Spinal cord (tissue), 10 donors: ENCODE measurements around the gene DNASE1L2. TPM values are rescaled to one million over a fixed set of nuclear protein-coding genes. Genes with fewer than 3 reads are reported as not detected.
A peak's percentile ranks its signal among the peaks of the same experiment; 100 is the strongest.

Experiments
- DNase-seq, 6 donors: peaks; one replicate each; pipeline versions ENCODE4 v3.0.0 to v3.0.0-alpha.2; 2013 to 2015; ENCODE audit warnings: low spot score in 6 of 6, low read depth in 4 of 6
- H3K27ac ChIP-seq: one replicate; pipeline ENCODE4 v1.5.1; 2013; ENCODE audit warnings: low read depth, low read length, control low read depth
- H3K27me3 ChIP-seq: one replicate; pipeline ENCODE4 v1.6.1; 2013; ENCODE audit warnings: low read length; ENCODE audit not compliant: control insufficient read depth, insufficient read depth
- H3K36me3 ChIP-seq: one replicate; pipeline ENCODE4 v1.6.1; 2013; ENCODE audit warnings: low read length; ENCODE audit not compliant: control insufficient read depth, insufficient read depth
- H3K4me1 ChIP-seq: one replicate; pipeline ENCODE4 v1.6.1; 2013; ENCODE audit warnings: low read length; ENCODE audit not compliant: control insufficient read depth, insufficient read depth
- H3K4me3 ChIP-seq: one replicate; pipeline ENCODE4 v1.5.1; 2013; ENCODE audit warnings: low read depth, low read length, control low read depth
- H3K9me3 ChIP-seq: one replicate; pipeline ENCODE4 v1.6.1; 2013; ENCODE audit warnings: low read length; ENCODE audit not compliant: control insufficient read depth, insufficient read depth
- WGBS: methylation state at CpG from one replicate; pipeline ENCODE4 v1.1.5; 2013; ENCODE audit warnings: missing lambda C conversion rate; ENCODE audit not compliant: insufficient coverage; 5-methylcytosine and 5-hydroxymethylcytosine counted together
- polyA plus RNA-seq, 2 donors: library from polyadenylated mRNA; unstranded; fragments of 120-200 nt; gene quantifications; one replicate each; pipeline ENCODE4 v1.2.1, GENCODE V29; 2013; ENCODE audit not compliant: insufficient read length in 2 of 2
- total RNA-seq, 2 donors: library from RNA; depleted of rRNA in 1 of 2; stranded (reverse); fragments of 120-200 nt in 1 of 2; fragments of >200 nt in 1 of 2; gene quantifications; one replicate each; pipeline versions ENCODE4 v1.2.3 to v1.2.4, GENCODE V29; 2013 to 2014
- donor health status: healthy.

Gene DNASE1L2
- total and polyA plus RNA-seq, 4 donors: 1.9 to 6.1 (median 3.9) TPM

GRCh38 chr16:2216330-2216729 lies 19.9 kb upstream of the DNASE1L2 start:
- no peaks in the 10 kb centered on the region for H3K9me3 ChIP-seq
- H3K27ac ChIP-seq: no peak overlapping the region
- H3K4me3 ChIP-seq: no peak overlapping the region
- DNase-seq: no peak
- H3K36me3 ChIP-seq: peaks cover 20% of the 10 kb centered on the region
- H3K4me1 ChIP-seq: peaks cover 26% of the 10 kb centered on the region
- 100% methylated on average over 2 of the region's 4 CpGs for WGBS
- no peaks in the 10 kb centered on the region for H3K27me3 ChIP-seq

GRCh38 chr16:2223221-2223941 lies 12.9 kb upstream of the DNASE1L2 start, which contains the start of gene E4F1:
Gene E4F1, plus strand, starts transcription at chr16:2223591. Its CDS starts 23 bp downstream, at chr16:2223614.
- peak within 1 kb of the TSS; percentile 82 for H3K4me3 ChIP-seq
- no peaks in the 10 kb centered on the region for H3K27me3 ChIP-seq
- H3K4me1 ChIP-seq: peaks cover 22% of the 10 kb centered on the region
- H3K36me3 ChIP-seq: peaks cover 28% of the 10 kb centered on the region
- peak within 1 kb of the TSS; percentile 90 for H3K27ac ChIP-seq
- 0% methylated on average over 82 of the region's 82 CpGs for WGBS
- peak; percentile 89 to 99 (median 98) for DNase-seq
- no peaks in the 10 kb centered on the region for H3K9me3 ChIP-seq

GRCh38 chr16:2223942-2224486 lies 12.2 kb upstream of the DNASE1L2 start:
- Histone ChIP-seq H3K4me1 (peaks cover 22% of the 10 kb centered on the region), H3K4me3 (peak overlapping the region; percentile 82), H3K27me3 (no peaks in the 10 kb centered on the region), H3K27ac (peak overlapping the region; percentile 84), H3K36me3 (peaks cover 35% of the 10 kb centered on the region), H3K9me3 (no peaks in the 10 kb centered on the region)
- 3% methylated on average over 20 of the region's 22 CpGs for WGBS
- peak in 2 of 6 donors; percentile 26 to 54 for DNase-seq

- peaks cover 58% of the 10 kb centered on the region for H3K36me3 ChIP-seq
- WGBS: 85% methylated on average over 6 of the region's 9 CpGs
- H3K4me3 ChIP-seq: no peak overlapping the region
These were observed 9.9 kb upstream of the DNASE1L2 start for GRCh38 chr16:2226245-2226793.

GRCh38 chr16:2226918-2227317 lies 9.3 kb upstream of the DNASE1L2 start:
- WGBS: 84% methylated on average over 4 of the region's 6 CpGs
- Histone ChIP-seq H3K27me3 (no peaks in the 10 kb centered on the region), H3K36me3 (peaks cover 64% of the 10 kb centered on the region), H3K9me3 (no peaks in the 10 kb centered on the region), H3K4me1 (peaks cover 22% of the 10 kb centered on the region), H3K27ac (no peak overlapping the region), H3K4me3 (no peak overlapping the region)
- DNase-seq: no peak

More at GRCh38 chr16:2226245-2226793, 9.9 kb upstream of the DNASE1L2 start:
- Histone ChIP-seq H3K27me3 (no peaks in the 10 kb centered on the region), H3K4me1 (peaks cover 22% of the 10 kb centered on the region), H3K9me3 (no peaks in the 10 kb centered on the region), H3K27ac (no peak overlapping the region)
- no peak for DNase-seq

GRCh38 chr16:2228161-2228824 lies 8.0 kb upstream of the DNASE1L2 start:
- Histone ChIP-seq H3K4me1 (peaks cover 16% of the 10 kb centered on the region), H3K9me3 (no peaks in the 10 kb centered on the region), H3K4me3 (no peak overlapping the region), H3K36me3 (peaks cover 77% of the 10 kb centered on the region), H3K27me3 (no peaks in the 10 kb centered on the region), H3K27ac (no peak overlapping the region)
- no peak for DNase-seq
- WGBS: 94% methylated on average over 24 of the region's 25 CpGs

GRCh38 chr16:2229091-2229490 lies 7.2 kb upstream of the DNASE1L2 start:
- Histone ChIP-seq H3K27me3 (no peaks in the 10 kb centered on the region), H3K27ac (no peak overlapping the region), H3K36me3 (peaks cover 85% of the 10 kb centered on the region), H3K4me3 (no peak overlapping the region), H3K9me3 (no peaks in the 10 kb centered on the region), H3K4me1 (peaks cover 13% of the 10 kb centered on the region)
- 96% methylated on average over 10 of the region's 12 CpGs for WGBS
- no peak for DNase-seq

- Histone ChIP-seq H3K4me3 (no peak overlapping the region), H3K9me3 (no peaks in the 10 kb centered on the region), H3K27ac (no peak overlapping the region), H3K36me3 (peaks cover 88% of the 10 kb centered on the region), H3K27me3 (no peaks in the 10 kb centered on the region), H3K4me1 (peaks cover 6% of the 10 kb centered on the region)
- no peak for DNase-seq
- 87% methylated on average over 21 of the region's 23 CpGs for WGBS
These were observed 6.5 kb upstream of the DNASE1L2 start for GRCh38 chr16:2229632-2230250.

- H3K27ac ChIP-seq: no peak overlapping the region
- no peaks in the 10 kb centered on the region for H3K4me1 ChIP-seq
- WGBS: 90% methylated on average over 13 of the region's 13 CpGs
- H3K9me3 ChIP-seq: no peaks in the 10 kb centered on the region
- H3K36me3 ChIP-seq: peaks cover 94% of the 10 kb centered on the region
- DNase-seq: no peak
- H3K27me3 ChIP-seq: no peaks in the 10 kb centered on the region
- no peak overlapping the region for H3K4me3 ChIP-seq
These were observed 5.9 kb upstream of the DNASE1L2 start for GRCh38 chr16:2230376-2230775.
